ENCODE measurements around the gene TTC34. TPM values are rescaled to one million over a fixed set of nuclear protein-coding genes. Genes with fewer than 3 reads are reported as not detected.

The TTC34 gene
- polyA plus RNA-seq, 12 donors = 0.08 to 0.94 (median 0.27) TPM; not detected in 2

- DNase-seq = no peak
These were observed 208.8 kb downstream of the TTC34 start for GRCh38 chr1:2592672-2593071.

- no peak for DNase-seq
These were observed 209.8 kb downstream of the TTC34 start for GRCh38 chr1:2591581-2592261.

GRCh38 chr1:2591233-2591580 is 210.3 kb downstream of the TTC34 start:
- DNase-seq = no peak

DNA sequence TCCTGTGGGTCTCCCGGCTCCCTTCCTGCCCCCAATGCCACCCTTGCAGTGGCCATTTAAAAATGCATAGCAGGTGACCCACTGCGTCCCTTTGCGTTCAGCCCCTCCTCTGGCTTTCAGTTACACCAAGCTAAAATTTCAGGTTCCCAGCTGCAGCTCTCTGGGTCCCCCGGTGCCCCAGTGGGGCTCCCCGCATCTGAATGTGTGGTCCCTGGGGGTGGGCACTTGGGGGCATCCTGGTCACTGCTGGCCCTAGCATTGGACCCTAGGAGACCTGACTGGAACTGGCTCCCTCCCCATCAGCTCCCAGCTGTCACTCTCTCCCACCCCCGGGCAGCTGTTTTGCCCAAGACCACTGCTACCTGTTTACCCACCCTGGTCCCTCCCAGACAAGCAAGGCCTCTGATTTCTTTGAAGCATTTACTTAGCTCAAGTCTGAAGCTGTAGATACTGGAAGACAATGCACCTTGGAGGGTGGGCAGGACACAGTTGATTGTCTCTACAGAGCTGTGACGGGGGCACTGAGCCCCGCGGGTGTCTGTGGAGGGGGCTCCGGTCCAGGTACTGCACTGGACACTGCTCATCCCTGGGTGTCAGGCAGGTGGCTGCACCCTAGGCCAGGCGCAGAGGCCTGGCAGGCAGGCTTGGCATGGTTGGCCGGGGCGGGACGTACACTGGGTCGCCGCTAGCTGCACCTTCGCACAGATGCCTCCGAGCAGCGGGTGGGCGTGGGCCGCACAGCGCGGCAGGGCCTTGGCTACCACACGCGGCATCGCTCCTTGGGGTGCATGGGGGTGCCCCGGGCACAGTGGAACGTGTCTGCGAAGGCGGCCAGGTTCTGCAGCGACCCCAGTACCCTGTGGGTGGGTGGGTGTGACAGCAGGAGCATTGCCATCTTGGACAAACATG is 211.0 kb downstream of the TTC34 start:
- no peak for DNase-seq

DNA sequence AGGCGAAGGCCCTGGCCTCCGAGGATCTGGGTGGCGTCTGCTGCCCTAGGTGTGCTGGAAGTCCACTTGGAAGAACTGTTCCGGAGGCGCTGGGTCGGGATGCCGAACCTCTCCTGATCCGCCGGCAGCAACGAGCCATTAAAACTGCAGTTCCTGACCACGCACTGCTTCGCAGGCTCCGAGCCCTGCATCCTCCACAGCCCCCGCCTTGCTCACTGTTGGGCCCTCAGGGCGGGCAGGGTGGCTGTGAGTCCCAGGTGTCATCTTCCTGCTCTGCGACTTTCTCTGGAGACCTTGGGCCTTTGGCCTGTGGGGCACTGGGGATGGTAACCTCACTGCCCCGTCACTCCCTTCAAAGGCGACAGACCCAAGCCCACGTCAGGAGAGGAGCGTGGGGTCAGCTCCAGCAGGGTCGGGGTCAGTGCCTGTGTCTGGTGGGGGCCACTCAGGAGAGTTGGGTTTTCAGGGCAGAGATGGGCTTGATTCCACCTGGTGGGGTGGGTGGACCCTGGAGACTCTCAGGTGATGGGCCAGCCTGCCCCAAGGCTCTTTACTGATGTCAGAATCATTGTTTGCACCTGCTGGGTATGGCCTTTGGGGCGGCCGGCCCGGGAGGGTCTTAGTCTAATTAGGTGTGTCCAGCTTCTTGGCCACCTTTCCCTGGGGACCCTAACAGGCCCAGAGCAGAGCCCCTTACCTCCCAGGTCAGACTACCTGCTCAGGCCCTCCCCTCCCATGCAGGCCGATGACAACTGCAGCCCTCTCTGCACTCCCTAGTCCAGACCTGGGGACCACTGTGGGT is 211.9 kb downstream of the TTC34 start:
- DNase-seq = no peak

DNA sequence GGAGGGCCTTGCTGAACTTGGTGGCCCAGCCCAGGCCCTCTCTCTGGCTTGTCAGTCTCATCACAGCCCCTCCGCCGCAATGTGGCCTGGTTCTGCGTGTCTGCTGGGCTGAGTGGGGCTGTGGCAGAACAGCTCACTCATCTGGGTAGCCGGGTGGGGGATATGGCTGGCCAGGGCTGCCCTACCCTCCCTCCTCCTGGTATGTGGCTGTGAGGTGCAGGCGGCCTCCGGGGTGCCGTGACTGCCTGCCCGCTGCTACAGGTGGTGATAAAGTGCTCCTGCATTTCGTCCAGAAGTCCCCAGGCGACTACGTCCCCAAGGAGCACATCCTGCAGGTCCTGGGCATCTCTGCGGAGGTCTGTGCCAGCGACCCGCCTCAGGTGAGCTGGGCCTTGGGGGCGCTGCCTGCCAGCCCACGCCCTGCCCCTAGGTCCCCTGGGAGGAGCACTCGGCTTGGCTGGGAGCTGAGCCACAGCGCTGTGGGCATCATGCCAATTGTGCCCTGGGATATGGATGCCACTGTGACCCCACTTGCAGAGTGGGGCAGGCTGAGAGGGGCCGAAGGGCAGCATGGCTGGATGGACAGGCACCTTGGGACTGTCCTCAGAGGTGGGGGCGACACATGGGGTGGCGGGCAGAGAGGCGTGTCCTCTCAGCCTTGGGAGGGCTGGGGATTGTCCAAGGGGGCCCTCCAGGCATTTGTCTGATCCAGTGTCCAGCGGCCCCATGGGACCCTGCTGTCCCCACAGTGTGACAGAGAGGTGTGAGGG is 212.6 kb downstream of the TTC34 start:
- DNase-seq = no peak

DNA sequence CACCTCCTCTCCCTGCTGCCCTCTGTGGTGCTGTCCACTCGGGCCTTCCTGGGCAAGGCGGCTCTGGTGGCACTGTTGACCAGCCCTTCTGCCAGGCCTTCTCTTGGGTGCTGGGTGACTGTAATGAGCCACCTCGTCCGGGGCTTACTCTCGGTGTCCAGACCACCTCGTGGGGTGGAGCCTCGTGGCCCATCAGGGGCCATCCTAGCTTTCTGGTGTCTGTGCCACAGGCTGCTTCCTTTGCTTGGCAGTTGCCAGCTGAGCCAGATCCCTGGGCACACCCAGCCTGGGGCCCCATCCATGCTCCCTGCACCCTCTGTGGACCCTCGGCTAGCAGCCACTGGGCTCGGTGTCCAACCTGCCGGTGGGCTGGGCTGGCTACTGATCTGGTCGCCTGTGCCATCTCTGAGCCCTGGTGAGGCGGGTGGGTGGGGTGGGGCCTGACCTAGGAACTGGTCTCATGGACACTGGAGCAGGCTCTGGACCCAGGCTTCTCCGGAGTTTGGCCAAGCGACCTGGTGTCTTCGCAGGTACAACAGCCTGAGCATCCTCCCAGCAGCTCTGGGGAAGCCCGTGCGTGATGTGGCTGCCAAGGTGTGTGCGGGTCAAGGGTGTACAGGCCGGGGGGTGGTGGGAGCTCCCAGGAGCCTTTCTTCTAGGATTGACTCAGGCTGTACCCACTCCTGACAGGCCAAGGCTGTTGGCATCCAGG is 213.5 kb downstream of the TTC34 start:
- no peak for DNase-seq

DNA sequence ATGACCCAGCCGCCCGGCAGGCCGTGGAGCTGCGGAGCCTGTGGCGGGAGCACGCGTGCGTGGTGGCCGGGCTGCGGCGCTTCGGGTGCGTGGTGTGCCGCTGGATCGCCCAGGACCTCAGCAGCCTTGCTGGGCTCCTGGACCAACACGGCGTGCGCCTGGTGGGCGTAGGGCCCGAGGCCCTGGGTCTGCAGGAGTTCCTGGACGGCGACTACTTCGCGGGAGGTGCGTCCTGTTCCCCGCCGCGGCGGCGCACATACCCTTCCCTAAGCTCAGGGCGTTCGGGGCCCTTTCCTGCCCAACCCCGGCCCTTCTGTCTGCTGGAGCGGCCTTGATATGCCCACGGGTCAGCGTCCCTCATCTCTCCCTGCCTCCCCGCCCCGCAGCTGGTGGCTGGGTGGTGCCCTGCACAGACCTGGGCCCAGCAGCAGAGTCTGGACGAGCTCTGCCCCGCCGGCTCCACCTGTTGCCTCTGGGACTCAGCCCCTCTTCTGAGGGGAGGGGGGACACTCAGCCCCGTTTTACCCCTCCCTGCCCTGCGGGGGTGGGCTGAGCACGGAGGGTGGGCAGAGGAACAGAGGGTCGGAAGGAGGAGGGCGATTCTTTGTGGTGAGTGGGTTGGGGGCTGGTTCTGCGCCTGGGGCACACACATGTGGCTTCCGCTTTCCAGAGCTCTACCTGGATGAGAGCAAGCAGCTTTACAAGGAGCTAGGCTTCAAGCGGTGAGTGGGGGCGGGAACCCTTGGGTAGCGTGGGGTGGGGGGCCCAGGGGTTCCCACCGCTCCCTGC is 214.2 kb downstream of the TTC34 start:
- peak; percentile 31 for DNase-seq

DNA sequence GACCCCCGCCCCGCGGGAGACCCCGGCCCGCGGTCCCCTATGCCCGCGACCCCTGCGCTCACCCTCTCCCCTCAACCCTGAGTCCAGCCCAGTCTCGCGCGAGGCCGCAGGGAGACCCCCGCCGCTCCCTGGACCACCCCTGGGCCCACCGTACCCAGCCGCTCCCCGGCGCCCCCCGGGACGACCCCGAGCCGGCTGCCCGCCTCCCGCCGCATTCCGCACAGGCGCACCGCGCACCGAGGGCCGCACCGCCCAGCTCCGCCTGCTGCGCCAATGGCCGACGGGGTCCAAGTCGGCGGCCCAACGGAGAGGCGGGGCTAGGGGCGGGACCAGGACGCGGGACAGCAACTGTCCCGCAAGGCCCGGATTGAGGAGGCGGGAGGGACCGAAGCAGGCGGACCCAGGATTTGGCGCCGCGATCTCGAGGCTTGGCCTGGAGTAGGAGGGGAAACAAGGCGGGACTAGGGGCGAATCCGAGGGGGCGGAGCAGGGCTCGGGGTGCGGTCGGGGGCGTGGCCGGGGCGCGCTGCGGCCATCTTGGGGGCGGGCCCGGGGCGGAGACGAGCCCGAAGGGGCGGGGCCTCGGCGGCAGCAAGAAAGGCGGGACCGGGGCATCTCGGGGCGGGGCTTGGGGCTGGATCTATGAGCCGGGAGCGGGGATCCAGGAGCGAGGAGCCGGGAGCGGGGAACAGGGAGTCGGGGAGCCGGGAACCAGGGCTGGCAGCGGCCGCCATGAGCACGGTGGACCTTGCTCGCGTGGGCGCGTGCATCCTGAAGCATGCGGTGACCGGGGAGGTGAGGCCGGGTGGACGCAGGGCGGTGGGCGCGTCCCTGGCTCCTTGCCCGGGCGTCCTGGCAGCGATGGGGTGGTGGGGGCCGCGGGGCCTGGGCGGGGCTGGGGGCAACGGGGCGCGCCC is 215.1 kb downstream of the TTC34 start, which contains the start of gene PRXL2B:
Gene PRXL2B (plus strand): TSS at position 624 of the 917 bp plus-strand sequence. CDS start 109 bp downstream, at position 733.
- DNase-seq = peak; percentile 99

Other genes starting within 250 kb of the TTC34 start
- 10 to 100 TPM in 7 of 12 donors, 1 to 10 TPM in 4, not detected in 1; 7.3 to 79.5 (median 11.0) TPM for gene TNFRSF14, start 245.3 kb downstream of the TTC34 start, polyA plus RNA-seq (ENCODE audit: insufficient read length in 12 of 12)
- 10 to 100 TPM in 11 of 12 donors, not detected in 1; 14.6 to 59.6 (median 18.7) TPM for gene PRXL2B, start 214.9 kb downstream of the TTC34 start, polyA plus RNA-seq (ENCODE audit: insufficient read length in 12 of 12)
- 1 to 10 TPM in 1 of 12 donors, under 1 TPM in 7, not detected in 4; 0.31 to 1.1 (median 0.46) TPM for gene MMEL1, start 168.7 kb downstream of the TTC34 start, polyA plus RNA-seq (ENCODE audit: insufficient read length in 12 of 12)
- not detected for gene ACTRT2, start 219.8 kb upstream of the TTC34 start, polyA plus RNA-seq (ENCODE audit: insufficient read length in 12 of 12)

All from muscle of arm (tissue), 12 donors.